ENCODE data around the gene MIOS.

The MIOS gene

DNA sequence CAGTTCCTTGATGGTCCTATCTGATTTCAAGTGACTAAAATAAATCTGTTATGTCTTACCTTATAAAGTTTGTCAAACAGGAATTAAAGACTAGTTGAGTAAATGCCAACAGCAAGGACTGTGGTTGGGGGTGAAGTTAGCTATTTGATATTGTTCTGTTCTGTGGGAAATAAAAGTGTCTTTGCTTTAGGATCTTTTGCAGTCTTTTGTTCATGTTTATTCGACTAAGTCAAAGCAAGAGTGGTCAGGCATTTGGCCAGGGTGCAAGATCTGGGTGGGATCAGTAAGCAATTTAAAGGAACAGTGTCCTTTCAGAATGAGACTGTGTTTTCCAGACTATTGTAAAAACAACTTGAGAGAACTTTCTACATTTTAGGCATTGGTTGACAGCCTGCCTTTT is 31.0 kb upstream of the MIOS start, which contains the start of gene COL28A1:
TSS of gene COL28A1 (minus strand) at position 183 of the 400 bp plus-strand sequence. CDS start 2,998 bp downstream, outside the sequence.
- Histone ChIP-seq H3K4me3 (ENCODE audit: low read depth, low read length) (no peak within 1 kb of the TSS), H3K27me3 (ENCODE audit: control insufficient read depth, insufficient read depth, low read length) (no peaks in the 10 kb centered on the region)

DNA sequence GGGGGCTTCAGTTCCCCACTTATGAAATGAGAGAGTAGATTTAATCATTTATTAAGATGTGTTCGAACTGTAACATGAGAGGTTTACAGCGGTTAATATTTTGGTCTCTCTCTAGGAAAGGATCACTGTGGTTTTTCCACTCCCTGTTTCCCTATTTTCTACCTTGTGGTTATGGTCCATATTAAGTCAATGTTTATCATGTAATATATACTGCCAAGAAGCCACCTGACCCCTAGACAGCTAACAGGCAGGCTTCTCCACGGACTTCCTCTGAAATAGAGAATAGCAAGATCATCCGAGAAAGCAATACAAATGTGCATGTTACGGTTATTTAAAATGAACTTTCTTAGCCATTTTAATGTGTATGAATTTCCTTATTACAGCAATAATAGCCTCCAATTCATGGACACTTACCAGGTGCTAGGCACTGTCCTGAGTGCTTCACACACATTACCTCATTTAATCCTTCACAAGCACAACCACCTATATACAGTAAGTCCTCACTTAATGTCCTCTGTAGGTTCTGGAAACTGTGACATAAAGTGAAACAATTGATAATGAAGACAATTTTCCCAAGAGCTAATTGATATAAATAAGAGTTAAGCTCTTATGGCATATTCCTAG is 30.2 kb upstream of the MIOS start:
- Histone ChIP-seq H3K36me3 (ENCODE audit: control insufficient read depth, insufficient read depth, low read length) (no peaks in the 10 kb centered on the region), H3K9ac (ENCODE audit: low read depth, low read length) (no peak overlapping the region), H3K9me3 (ENCODE audit: control insufficient read depth, insufficient read depth, low read length) (no peaks in the 10 kb centered on the region), H3K27me3 (ENCODE audit: control insufficient read depth, insufficient read depth, low read length) (no peaks in the 10 kb centered on the region), H3K4me3 (ENCODE audit: low read depth, low read length) (no peak overlapping the region), H3K4me1 (ENCODE audit: control insufficient read depth, insufficient read depth, low read length) (no peaks in the 10 kb centered on the region), H3K27ac (ENCODE audit: low read depth, low read length) (no peak overlapping the region)

More for the DNA sequence above, 31.0 kb upstream of the MIOS start, which contains the start of gene COL28A1:
- no peaks in the 10 kb centered on the region for H3K9me3 ChIP-seq (ENCODE audit: control insufficient read depth, insufficient read depth, low read length)
- H3K36me3 ChIP-seq (ENCODE audit: control insufficient read depth, insufficient read depth, low read length) = no peaks in the 10 kb centered on the region
- H3K27ac ChIP-seq (ENCODE audit: low read depth, low read length) = no peak within 1 kb of the TSS
- no peaks in the 10 kb centered on the region for H3K4me1 ChIP-seq (ENCODE audit: control insufficient read depth, insufficient read depth, low read length)
- H3K9ac ChIP-seq (ENCODE audit: low read depth, low read length) = no peak within 1 kb of the TSS

DNA sequence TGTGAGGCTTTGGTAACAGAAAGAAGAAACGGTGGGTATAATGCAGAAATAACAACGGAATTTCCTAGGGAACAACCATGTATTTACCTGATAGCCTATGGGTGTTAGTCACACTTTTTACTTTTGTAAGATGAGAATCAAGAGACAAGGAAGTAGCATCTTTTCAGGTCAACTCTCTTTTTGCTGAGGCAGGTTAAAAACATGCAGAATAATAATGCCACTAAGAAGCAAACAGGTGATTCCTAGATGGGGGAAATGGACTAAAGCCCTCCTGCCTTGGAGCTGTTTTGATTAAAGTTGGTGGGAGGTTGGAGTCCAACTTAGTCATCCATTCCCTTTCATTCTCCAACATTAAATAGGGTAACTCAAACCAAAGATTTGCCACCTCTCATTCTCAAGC is 29.0 kb upstream of the MIOS start:
- Histone ChIP-seq H3K9ac (ENCODE audit: low read depth, low read length) (no peak overlapping the region), H3K27ac (ENCODE audit: low read depth, low read length) (no peak overlapping the region), H3K4me3 (ENCODE audit: low read depth, low read length) (no peak overlapping the region), H3K9me3 (ENCODE audit: control insufficient read depth, insufficient read depth, low read length) (no peaks in the 10 kb centered on the region), H3K4me1 (ENCODE audit: control insufficient read depth, insufficient read depth, low read length) (no peaks in the 10 kb centered on the region), H3K27me3 (ENCODE audit: control insufficient read depth, insufficient read depth, low read length) (no peaks in the 10 kb centered on the region), H3K36me3 (ENCODE audit: control insufficient read depth, insufficient read depth, low read length) (no peaks in the 10 kb centered on the region)

DNA sequence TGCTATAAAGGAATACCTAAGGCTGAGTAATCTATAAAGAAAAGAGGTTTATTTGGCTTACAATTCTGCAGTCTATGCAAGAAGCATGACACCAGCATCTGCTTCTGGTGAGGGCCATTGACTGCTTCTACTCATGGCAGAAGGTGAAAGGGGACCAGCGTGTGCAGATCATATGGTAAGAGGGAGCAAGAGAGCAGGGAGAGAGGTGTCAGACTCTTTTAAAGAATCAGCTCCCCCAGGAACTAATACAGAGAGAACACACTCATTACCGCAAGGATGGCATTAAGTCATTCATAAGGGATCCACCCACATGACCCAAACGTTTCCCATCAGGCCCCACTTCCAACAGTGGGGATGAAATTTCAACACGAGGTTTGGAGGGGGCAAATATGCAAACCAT is 27.5 kb upstream of the MIOS start:
- no peaks in the 10 kb centered on the region for H3K27me3 ChIP-seq (ENCODE audit: control insufficient read depth, insufficient read depth, low read length)
- no peak overlapping the region for H3K27ac ChIP-seq (ENCODE audit: low read depth, low read length)
- no peaks in the 10 kb centered on the region for H3K4me1 ChIP-seq (ENCODE audit: control insufficient read depth, insufficient read depth, low read length)
- no peaks in the 10 kb centered on the region for H3K36me3 ChIP-seq (ENCODE audit: control insufficient read depth, insufficient read depth, low read length)
- H3K4me3 ChIP-seq (ENCODE audit: low read depth, low read length) = no peak overlapping the region
- H3K9ac ChIP-seq (ENCODE audit: low read depth, low read length) = no peak overlapping the region
- H3K9me3 ChIP-seq (ENCODE audit: control insufficient read depth, insufficient read depth, low read length) = no peaks in the 10 kb centered on the region

DNA sequence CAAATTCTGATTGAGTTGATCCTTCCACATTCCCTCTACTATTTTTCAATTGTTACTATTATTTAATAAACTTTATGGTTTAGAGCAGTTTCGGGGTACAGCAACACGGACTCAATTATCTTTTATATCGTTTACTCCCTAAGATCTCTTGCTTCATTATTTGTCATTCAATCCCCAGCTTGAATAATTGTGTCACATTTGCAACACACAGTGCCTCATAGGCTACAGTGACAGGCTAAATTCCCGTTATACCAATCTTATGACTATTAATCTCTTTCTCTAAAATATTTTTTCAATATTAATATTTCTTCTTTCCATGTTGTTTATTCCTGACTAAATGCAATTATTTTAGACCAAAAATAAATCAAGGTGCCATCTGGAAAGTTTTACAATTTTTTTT is 27.0 kb upstream of the MIOS start:
- no peaks in the 10 kb centered on the region for H3K27me3 ChIP-seq (ENCODE audit: control insufficient read depth, insufficient read depth, low read length)
- no peaks in the 10 kb centered on the region for H3K36me3 ChIP-seq (ENCODE audit: control insufficient read depth, insufficient read depth, low read length)
- no peak overlapping the region for H3K4me3 ChIP-seq (ENCODE audit: low read depth, low read length)
- H3K9me3 ChIP-seq (ENCODE audit: control insufficient read depth, insufficient read depth, low read length) = no peaks in the 10 kb centered on the region
- no peak overlapping the region for H3K27ac ChIP-seq (ENCODE audit: low read depth, low read length)
- H3K9ac ChIP-seq (ENCODE audit: low read depth, low read length) = no peak overlapping the region
- H3K4me1 ChIP-seq (ENCODE audit: control insufficient read depth, insufficient read depth, low read length) = no peaks in the 10 kb centered on the region

DNA sequence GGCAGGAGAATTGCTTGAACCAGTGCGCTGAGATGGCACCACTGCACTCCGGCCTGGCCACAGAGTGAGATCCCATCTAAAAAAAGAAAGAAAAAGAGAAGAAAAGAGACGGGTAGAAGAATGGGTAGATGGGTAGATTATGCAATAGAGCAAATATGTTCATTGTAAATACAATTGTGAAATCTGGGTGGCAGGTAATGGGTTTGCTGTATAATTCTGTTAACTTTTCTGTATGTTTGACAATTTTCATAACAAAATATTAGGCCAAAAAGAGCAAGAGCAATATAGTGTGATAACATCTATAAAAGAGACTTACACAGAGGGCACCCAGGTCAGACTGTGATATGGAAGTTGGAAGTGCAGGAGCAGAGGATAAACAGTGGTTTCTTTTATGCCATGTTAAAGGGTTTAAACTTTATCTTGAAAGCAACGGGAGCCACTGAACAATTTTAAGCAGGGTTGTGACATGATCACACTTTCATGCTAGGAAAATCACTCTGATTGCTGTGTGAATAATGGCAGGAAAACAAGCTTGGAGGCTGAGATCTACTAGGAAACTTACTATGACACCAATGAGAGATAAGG is 24.3 kb upstream of the MIOS start:
- no peaks in the 10 kb centered on the region for H3K9me3 ChIP-seq (ENCODE audit: control insufficient read depth, insufficient read depth, low read length)
- no peaks in the 10 kb centered on the region for H3K36me3 ChIP-seq (ENCODE audit: control insufficient read depth, insufficient read depth, low read length)
- no peak overlapping the region for H3K4me3 ChIP-seq (ENCODE audit: low read depth, low read length)
- no peak overlapping the region for H3K9ac ChIP-seq (ENCODE audit: low read depth, low read length)
- no peak overlapping the region for H3K27ac ChIP-seq (ENCODE audit: low read depth, low read length)
- no peaks in the 10 kb centered on the region for H3K27me3 ChIP-seq (ENCODE audit: control insufficient read depth, insufficient read depth, low read length)
- no peaks in the 10 kb centered on the region for H3K4me1 ChIP-seq (ENCODE audit: control insufficient read depth, insufficient read depth, low read length)

DNA sequence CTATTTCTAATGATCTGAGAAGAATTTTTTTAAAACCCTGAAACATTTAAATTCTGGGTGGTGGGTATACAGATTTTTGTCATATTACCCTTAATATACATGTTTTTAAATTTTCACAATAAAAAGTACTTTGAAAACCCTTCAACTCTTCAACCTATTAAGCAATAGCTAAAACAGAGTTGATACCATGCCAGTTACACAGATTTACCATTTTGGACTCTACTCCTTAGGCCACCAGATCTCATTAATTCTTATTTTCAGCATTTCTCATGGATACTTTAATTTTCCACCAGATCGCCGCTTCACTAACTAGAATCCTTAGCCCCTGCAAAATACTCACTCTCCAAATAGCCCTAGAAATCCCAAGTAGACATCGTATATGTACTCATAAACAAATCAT is 18.3 kb upstream of the MIOS start:
- no peak overlapping the region for H3K9ac ChIP-seq (ENCODE audit: low read depth, low read length)
- no peaks in the 10 kb centered on the region for H3K36me3 ChIP-seq (ENCODE audit: control insufficient read depth, insufficient read depth, low read length)
- no peaks in the 10 kb centered on the region for H3K27me3 ChIP-seq (ENCODE audit: control insufficient read depth, insufficient read depth, low read length)
- H3K4me3 ChIP-seq (ENCODE audit: low read depth, low read length) = no peak overlapping the region
- no peak overlapping the region for H3K27ac ChIP-seq (ENCODE audit: low read depth, low read length)
- H3K4me1 ChIP-seq (ENCODE audit: control insufficient read depth, insufficient read depth, low read length) = no peaks in the 10 kb centered on the region
- H3K9me3 ChIP-seq (ENCODE audit: control insufficient read depth, insufficient read depth, low read length) = no peaks in the 10 kb centered on the region

DNA sequence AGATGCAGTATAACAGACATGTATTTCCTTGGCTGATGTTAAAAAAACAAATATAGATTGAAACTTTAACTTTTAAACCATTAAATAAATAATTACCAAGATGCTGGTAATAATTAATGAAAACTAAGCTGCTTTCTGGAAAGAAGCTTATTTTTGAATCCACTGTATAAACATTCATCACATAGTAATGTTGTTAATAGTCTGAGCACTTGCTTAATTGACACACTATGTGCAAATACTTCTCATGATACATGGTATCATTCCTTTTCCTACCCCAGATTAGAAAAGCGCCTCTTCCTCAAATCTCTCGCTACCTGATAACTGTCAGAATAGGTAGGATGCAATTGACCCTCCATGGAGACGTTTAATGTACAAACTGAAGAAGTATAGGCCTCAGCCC is 16.0 kb upstream of the MIOS start:
- Histone ChIP-seq H3K9me3 (ENCODE audit: control insufficient read depth, insufficient read depth, low read length) (no peaks in the 10 kb centered on the region), H3K4me1 (ENCODE audit: control insufficient read depth, insufficient read depth, low read length) (no peaks in the 10 kb centered on the region), H3K27me3 (ENCODE audit: control insufficient read depth, insufficient read depth, low read length) (no peaks in the 10 kb centered on the region), H3K4me3 (ENCODE audit: low read depth, low read length) (no peak overlapping the region), H3K9ac (ENCODE audit: low read depth, low read length) (no peak overlapping the region), H3K36me3 (ENCODE audit: control insufficient read depth, insufficient read depth, low read length) (no peaks in the 10 kb centered on the region), H3K27ac (ENCODE audit: low read depth, low read length) (no peak overlapping the region)

DNA sequence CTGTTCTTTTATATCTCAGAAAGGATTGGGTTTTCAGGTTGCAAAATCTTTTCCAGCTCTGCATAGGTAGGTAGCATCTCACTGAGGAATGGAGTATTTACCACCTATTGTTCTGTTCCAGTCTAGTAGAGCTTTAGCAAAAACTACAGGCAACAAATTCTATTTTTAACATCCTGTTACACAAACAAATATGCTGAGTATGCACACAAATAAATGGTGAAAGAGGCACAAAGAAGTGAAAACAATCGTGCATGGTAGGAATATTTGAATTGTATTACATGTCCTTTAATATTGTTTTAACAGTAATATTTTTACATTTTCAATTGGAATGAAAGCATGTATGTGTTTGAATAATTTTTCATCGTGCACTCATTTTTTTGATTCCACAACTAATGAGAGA is 14.5 kb upstream of the MIOS start:
- H3K27me3 ChIP-seq (ENCODE audit: control insufficient read depth, insufficient read depth, low read length) = no peaks in the 10 kb centered on the region
- no peaks in the 10 kb centered on the region for H3K36me3 ChIP-seq (ENCODE audit: control insufficient read depth, insufficient read depth, low read length)
- no peak overlapping the region for H3K4me3 ChIP-seq (ENCODE audit: low read depth, low read length)
- no peaks in the 10 kb centered on the region for H3K9me3 ChIP-seq (ENCODE audit: control insufficient read depth, insufficient read depth, low read length)
- no peak overlapping the region for H3K9ac ChIP-seq (ENCODE audit: low read depth, low read length)
- H3K4me1 ChIP-seq (ENCODE audit: control insufficient read depth, insufficient read depth, low read length) = no peaks in the 10 kb centered on the region
- no peak overlapping the region for H3K27ac ChIP-seq (ENCODE audit: low read depth, low read length)

DNA sequence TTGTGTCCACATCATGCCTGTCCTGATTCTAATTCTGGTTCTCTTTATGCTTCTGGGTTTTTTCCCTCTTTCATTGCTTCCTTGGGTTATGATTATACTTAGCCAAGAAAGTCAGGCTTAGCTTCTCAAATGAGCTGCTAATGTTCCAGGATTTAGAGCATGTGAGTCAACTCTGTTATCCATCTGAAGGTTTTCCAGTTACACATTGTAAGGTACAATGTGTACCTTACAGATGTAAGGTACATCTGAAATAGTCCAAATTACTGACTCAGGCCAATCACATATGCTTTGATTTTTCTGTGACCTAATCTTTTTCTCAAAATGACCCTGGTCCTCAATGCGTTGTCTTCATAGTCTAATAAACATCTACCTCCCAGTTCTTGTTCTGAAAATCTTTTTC is 13.3 kb upstream of the MIOS start:
- Histone ChIP-seq H3K27ac (ENCODE audit: low read depth, low read length) (no peak overlapping the region), H3K4me1 (ENCODE audit: control insufficient read depth, insufficient read depth, low read length) (no peaks in the 10 kb centered on the region), H3K4me3 (ENCODE audit: low read depth, low read length) (no peak overlapping the region), H3K9ac (ENCODE audit: low read depth, low read length) (no peak overlapping the region), H3K9me3 (ENCODE audit: control insufficient read depth, insufficient read depth, low read length) (no peaks in the 10 kb centered on the region), H3K36me3 (ENCODE audit: control insufficient read depth, insufficient read depth, low read length) (no peaks in the 10 kb centered on the region), H3K27me3 (ENCODE audit: control insufficient read depth, insufficient read depth, low read length) (no peaks in the 10 kb centered on the region)

DNA sequence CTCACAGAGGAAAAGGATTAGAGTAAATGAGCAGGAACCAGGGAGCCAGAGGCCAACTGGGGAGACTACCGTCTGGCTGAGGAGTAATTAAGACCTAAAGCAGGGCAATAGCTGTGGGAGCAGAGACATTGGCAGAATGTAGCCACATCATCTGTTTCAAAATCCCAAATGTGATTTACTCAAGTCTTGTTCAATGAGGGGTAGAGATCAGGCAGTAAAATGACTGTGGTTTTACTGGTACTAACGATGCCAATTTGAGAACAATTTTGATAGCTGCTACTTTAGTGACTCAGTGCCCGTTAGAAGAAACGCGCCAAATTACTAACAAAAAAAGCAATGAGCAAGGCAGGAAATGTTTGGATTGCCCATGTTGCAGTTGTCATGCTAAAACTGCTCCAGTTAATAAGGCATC is 12.7 kb upstream of the MIOS start:
- Histone ChIP-seq H3K4me1 (ENCODE audit: control insufficient read depth, insufficient read depth, low read length) (no peaks in the 10 kb centered on the region), H3K9me3 (ENCODE audit: control insufficient read depth, insufficient read depth, low read length) (no peaks in the 10 kb centered on the region), H3K27ac (ENCODE audit: low read depth, low read length) (no peak overlapping the region), H3K4me3 (ENCODE audit: low read depth, low read length) (no peak overlapping the region), H3K27me3 (ENCODE audit: control insufficient read depth, insufficient read depth, low read length) (no peaks in the 10 kb centered on the region), H3K36me3 (ENCODE audit: control insufficient read depth, insufficient read depth, low read length) (no peaks in the 10 kb centered on the region), H3K9ac (ENCODE audit: low read depth, low read length) (no peak overlapping the region)

Measured in HUES48 (cell line).